NCI-H526 (cell line): ENCODE results near the gene DDX21.
"Not testable (repeated sequence)": the region's sequence is repeated elsewhere in the genome, so short reads cannot be mapped to it uniquely, and the experiment has no call there.

Experiments
- DNase-seq, 2 experiments: peaks; one replicate each; lab custom pipeline; 2025; lab: John Stamatoyannopoulos, UW

Gene DDX21

DNA sequence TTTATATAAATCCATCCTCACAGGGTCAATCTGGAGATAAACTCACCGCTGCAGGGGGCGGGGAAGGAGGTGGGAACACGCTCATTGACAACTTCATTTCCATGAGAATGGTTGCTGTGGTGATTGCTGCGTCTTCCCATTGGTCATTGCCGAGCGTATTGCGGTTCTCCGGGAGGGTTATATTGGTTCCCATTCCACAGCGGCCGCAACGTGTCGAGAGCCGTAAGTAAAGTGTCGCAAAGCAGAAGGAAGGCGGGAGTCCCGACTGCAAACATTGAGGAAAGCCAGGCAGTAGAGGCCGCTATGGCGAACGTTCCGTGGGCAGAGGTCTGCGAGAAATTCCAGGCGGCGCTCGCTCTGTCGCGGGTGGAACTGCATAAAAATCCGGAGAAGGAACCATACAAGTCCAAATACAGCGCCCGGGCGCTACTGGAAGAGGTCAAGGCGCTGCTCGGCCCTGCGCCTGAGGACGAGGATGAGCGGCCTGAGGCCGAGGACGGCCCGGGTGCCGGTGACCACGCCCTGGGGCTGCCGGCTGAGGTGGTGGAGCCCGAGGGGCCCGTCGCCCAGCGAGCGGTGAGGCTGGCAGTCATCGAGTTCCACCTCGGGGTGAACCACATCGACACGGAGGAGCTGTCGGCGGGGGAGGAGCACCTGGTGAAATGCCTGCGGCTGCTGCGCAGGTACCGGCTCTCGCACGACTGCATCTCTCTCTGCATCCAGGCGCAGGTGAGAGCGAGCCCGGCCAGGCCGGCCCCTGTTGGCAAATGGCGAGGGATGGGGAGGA is 32.8 kb downstream of the DDX21 start, which contains the start of gene KIFBP:
TSS of gene KIFBP (plus strand) at position 274 of the 787 bp plus-strand sequence. CDS start at position 304, 30 bp downstream.
- DNase-seq, result peak; percentile 91 to 94

- no peak for DNase-seq
Measured at GRCh38 chr10:68989317-68989990, 33.5 kb downstream of the DDX21 start.

DNA sequence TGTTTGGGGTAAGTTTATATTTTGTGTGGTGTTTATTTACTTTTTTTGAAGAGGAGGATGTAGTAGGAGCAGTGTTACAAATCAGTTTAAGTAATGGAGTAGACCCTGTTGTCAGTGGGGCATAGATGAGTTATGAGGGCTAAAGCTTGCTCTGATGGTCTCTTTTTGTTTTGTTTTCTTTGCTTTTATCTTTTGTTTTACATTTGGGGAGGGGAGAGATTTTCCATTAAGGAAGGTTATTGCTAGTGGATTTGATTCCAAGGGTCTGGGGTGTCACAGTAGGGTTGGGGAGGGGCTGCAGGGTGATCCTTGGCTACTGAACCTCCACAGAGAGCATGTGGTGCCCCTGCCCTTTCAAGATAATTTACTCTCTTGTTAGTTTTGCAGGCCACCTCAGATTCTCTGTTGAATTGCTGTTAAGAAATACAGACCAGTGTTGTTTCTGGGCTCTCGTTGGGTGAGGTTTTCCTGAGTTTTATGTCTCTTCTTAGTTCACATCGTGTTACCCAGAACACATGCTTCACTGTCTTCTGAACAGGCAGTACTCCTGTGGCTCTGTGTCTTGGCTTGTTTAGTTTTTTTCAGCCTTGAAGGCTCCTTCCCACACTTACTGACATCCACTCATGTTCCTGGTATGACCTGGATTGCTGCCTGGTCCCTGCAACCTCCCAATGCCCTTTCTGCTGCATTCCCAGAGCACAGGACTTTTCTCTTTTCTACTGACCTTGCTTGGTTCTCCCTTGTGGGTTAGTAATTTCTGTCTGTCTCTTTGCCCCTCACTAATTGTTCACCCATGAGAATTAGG is 36.9 kb downstream of the DDX21 start:
- no peak for DNase-seq

- DNase-seq, result no peak
Measured at GRCh38 chr10:68997211-68997610, 41.2 kb downstream of the DDX21 start.

DNA sequence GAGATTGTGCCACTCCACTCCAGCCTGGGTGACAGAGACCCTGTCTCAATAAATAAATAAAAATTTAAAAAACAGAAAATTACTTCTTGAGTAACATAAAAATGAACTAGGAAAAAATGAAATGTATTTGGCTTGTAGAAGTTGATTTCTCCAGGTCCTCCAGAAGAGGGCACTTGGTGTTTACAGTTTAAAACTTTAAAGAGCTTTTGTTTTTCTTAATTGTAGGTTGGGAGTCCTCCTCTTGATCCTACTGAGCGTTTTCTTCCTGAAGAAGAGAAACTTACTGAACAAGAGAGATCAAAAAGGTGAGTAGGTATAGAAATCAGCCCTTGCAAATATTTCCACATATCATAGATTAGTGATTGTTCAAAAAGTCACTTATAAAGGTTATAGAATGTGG is 48.9 kb downstream of the DDX21 start:
- DNase-seq, result peak in 1 of 2 experiments; percentile 10

DNA sequence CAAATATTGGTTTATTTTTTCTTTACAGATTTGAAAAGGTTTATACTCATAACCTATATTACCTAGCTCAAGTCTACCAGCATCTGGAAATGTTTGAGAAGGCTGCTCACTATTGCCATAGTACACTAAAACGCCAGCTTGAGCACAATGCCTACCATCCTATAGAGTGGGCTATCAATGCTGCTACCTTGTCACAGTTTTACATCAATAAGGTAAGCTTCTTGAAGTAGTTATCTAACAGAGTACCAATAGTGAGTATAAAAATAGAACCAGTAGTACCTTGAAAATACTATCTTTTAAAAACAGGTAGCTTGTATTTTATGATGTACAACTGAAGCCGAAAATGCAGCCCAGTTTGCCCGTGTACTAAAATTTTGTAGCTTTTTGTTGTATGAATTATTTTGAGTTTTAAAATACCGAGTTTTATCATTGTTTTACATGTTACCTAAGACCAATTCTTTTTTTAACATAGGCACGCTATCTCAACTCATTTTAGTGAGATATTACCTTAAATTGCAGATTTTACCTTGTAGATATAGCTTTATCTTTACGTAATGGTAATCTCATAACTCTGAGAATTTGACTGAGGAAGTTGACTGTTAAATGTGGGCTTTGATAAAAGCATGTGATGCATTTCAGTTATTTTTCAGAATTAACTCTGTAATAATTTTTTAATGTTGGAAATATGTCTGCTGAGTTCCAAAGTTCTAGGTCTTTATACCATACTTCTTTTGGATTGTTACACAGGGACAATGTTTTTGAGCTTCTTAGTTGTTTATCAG is 49.9 kb downstream of the DDX21 start:
- DNase-seq, result no peak

- DNase-seq, result no peak
Measured at GRCh38 chr10:69007260-69007659, 51.3 kb downstream of the DDX21 start.

DNA sequence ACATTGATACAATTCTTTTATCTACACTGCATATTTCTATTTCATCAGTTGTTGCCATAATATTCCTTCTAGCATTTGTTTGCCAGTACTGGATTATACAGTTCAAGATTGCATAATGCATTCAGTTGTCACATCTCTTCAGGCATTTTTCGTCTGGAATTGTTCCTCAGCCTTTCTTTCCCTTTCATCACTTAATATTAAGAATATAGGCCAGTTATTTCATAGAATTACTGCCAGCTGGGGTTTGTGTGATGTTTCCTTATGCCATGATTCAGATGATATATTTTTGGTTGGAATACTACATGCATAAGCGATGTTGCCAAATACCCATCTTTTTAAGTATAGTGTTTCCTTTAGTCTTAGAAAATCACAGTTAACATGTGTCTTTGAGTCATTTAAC is 53.4 kb downstream of the DDX21 start:
- no peak for DNase-seq

GRCh38 chr10:69010151-69010640 is 54.2 kb downstream of the DDX21 start:
- DNase-seq, result no peak

DNA sequence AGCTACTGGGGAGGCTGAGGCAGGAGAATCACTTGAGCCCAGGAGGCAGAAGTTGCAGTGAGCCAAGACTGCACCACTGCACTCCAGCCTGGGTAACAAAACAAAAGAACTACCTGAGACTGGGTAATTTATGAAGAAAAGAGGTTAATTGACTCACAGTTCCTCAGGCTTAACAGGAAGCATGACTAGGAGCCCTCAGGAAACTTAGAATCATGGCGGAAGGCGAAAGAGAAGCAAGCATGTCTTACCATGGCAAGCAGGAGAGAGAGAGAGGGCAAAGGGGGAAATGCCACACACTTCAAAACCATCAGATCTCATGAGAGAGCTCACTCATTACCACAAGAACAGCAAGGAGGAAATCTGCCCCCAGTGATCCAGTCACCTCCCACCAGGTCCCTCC is 56.8 kb downstream of the DDX21 start:
- DNase-seq, result not testable (repeated sequence)

GRCh38 chr10:69014171-69014570 is 58.2 kb downstream of the DDX21 start:
- no peak for DNase-seq

DNA sequence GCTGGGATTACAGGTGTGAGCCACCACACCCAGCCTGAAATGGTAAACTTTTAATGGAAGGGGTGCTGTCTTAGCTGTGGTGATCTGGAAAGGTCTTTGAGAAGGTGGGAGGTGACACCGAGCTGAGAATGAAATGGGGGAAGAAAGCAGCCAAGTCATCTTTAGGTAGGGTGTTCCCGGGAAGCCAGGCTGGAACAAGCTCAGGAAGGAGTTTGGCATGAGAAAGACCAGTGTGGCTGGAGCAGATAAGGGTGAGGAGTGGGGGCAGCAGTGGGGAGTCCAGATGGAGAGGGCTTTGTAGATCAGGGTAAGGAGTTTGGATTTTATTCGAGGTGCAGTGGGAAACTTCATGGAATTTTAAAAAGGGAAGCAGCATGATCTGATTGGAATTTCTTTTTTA is 62.6 kb downstream of the DDX21 start:
- no peak for DNase-seq

GRCh38 chr10:69022611-69023010 is 66.6 kb downstream of the DDX21 start:
- DNase-seq, result no peak

DNA sequence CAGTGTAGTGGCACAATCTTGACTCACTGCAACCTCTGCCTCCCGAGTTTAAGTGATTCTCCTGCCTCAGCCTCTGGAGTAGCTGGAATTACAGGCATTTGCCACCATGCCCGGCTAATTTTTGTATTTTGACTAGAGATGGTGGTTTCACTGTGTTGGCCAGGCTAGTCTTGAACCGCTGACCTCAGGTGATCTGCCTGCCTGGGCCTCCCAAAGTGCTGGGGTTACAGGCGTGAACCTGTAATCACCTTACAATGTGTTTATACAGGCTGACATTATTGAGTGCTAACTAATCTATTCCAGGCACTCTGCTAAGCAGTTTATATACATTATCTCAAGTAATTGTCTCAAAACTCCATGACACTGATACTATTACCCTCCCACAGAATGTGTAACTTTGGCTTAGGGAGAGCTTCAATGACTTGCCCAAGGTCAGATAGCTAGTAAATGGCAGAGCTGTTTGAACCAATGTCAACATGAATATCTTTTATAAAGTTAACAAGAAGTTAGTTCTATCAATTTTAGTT is 69.5 kb downstream of the DDX21 start:
- no peak for DNase-seq

- DNase-seq, result no peak
Measured at GRCh38 chr10:69033256-69033655, 77.3 kb downstream of the DDX21 start.
